Upper lobe of right lung (tissue), 1 donor: ENCODE data around the gene MELTF. TPM values are rescaled to one million over a fixed set of nuclear protein-coding genes. Genes with fewer than 3 reads are reported as not detected.
A peak's percentile ranks its signal among the peaks of the same experiment; 100 is the strongest.

Source experiments
- ATAC-seq: fragments of 200-7000 bp; cut with Tn5 transposase; one replicate; pipeline ENCODE4 v1.9.1; 2020; ENCODE audit warnings: mild to moderate bottlenecking, moderate library complexity
- DNase-seq: peaks from one replicate; pipeline ENCODE4 v3.0.0-alpha.2; 2020
- H3K27ac ChIP-seq: fragments of 200-600 bp; one replicate; pipeline ENCODE4 v1.8.0; 2022
- H3K27me3 ChIP-seq: fragments of 200-600 bp; one replicate; pipeline ENCODE4 v1.8.0; 2022; ENCODE audit warnings: mild to moderate bottlenecking
- H3K36me3 ChIP-seq: fragments of 200-600 bp; one replicate; pipeline ENCODE4 v1.8.0; 2022
- H3K4me1 ChIP-seq: fragments of 200-600 bp; one replicate; pipeline ENCODE4 v1.8.0; 2022
- H3K4me3 ChIP-seq: fragments of 200-600 bp; one replicate; pipeline ENCODE4 v1.8.0; 2022; ENCODE audit warnings: mild to moderate bottlenecking
- H3K9me3 ChIP-seq: fragments of 200-600 bp; one replicate; pipeline ENCODE4 v1.8.0; 2022
- intact Hi-C: fragments of 100-400 bp; cut with DNase I; formaldehyde crosslinking; loops from one replicate; pipeline ENCODE4 v1.11.0; 2022
- total RNA-seq: library from RNA; stranded (reverse); fragmentation: NEBNext Ultra II Directional; extraction: Animal tissue kit (Norgen Biotek cat#: 25700); gene quantifications from one replicate; pipeline ENCODE4 v1.2.1, GENCODE V29; 2021
- TF ChIP-seq, protein P1 (sequence below): fragments of 200-600 bp; IDR thresholded peaks from one replicate; pipeline ENCODE4 v1.8.0; 2022; ENCODE audit warnings: antibody characterized with exemption
- donor health status: DM: no; HTN: yes; CAD: no; lungs with severe emphysema.

The MELTF gene
- total RNA-seq, 1 donor from 2014 or later: 2.3 TPM

DNA sequence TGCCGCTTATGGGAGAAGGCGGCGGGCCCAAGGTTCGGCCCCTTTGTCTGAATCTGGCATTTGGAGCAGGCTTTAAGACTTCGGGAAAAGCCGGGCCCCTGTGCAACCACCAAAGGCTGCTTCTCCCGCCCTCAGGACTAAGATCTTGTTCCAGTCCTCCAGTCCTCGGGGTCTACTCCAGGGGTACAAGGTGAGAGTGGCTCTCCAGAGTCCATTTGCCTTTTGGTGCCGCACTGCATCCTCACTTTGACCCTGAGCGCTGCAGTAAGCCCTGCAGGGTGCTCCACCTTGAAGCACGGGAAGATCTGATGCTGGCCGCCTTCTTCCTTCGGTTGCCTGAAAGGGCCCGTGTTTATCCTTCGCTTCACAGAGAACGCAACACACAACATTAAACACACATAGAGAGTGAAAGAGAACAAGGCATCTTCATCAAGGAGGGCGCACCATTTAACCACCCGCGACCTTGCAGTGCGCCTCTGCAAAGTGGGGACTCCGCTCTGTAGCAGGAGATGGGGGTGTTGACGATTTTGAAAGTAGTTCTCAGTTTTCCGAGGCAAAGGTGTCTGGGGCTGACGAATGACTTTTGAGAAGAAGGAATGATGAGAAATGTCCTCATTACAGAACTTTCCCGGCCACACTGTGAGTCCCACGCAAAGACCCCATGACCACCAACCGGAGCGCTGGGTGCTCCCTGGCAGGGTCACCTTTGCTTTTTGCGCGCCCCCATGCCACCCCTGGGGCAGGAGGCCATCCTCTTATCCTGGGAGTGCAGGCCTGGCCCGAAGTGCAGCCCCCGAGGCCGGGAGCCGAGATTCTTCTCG, 62.0 kb downstream of the MELTF start:
- peak overlapping the region; percentile 92 for H3K4me3 ChIP-seq
- no peaks in the 10 kb centered on the region for H3K27me3 ChIP-seq
- TF ChIP-seq, protein P1, sequence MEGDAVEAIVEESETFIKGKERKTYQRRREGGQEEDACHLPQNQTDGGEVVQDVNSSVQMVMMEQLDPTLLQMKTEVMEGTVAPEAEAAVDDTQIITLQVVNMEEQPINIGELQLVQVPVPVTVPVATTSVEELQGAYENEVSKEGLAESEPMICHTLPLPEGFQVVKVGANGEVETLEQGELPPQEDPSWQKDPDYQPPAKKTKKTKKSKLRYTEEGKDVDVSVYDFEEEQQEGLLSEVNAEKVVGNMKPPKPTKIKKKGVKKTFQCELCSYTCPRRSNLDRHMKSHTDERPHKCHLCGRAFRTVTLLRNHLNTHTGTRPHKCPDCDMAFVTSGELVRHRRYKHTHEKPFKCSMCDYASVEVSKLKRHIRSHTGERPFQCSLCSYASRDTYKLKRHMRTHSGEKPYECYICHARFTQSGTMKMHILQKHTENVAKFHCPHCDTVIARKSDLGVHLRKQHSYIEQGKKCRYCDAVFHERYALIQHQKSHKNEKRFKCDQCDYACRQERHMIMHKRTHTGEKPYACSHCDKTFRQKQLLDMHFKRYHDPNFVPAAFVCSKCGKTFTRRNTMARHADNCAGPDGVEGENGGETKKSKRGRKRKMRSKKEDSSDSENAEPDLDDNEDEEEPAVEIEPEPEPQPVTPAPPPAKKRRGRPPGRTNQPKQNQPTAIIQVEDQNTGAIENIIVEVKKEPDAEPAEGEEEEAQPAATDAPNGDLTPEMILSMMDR: no peak
- H3K4me1 ChIP-seq: peaks cover 13% of the 10 kb centered on the region
- H3K36me3 ChIP-seq: no peaks in the 10 kb centered on the region
- no peak overlapping the region for H3K27ac ChIP-seq
- DNase-seq (no peak), ATAC-seq (no peak)
- intact Hi-C loops: no loop called here
- H3K9me3 ChIP-seq: no peaks in the 10 kb centered on the region

DNA sequence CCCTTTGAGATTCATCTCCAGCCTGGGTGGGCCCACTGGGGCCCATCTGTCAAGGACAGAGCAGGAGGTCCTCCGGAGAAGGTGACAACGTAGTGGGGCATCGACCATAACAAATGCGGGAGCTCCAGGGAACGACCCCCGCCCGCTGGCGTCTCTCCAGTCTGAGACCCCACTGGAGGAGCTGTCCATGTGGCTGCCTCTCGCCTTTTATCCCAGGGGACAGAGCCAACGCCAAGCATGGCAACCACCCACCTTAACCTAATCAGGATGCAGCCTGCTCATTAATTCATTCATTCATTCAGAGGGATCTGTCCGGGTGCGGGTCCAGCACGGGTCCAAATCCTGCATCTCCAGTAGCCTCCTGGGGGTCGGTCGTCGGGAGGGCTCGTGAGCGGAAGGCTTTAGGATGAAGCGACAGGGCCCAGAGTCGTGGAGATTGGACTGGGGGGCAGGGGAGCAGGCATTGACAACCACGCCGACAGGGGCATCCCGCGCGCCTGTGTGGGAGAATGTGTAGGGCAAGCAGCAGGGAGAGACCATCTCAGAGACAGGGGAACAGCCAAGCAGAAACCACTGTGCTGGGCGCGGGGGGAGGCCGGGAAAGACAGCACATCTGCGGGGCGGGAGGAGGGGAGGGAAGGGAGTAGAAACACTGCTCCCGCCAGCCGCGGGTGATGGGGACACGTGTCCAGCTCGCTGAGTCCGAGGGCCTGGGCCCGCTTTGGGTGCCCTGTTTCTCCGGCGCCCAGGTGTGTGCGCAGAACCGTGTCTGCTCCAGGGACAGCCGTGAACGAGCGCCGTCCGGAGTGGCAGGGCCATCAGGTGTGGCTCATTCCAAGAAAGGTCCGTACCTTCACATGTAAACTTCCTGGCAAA, 62.9 kb downstream of the MELTF start:
- intact Hi-C loops: no loop called here
- ATAC-seq (no peak), DNase-seq (no peak)
- TF ChIP-seq, protein P1: no peak
- Histone ChIP-seq H3K4me3 (no peak overlapping the region), H3K9me3 (no peaks in the 10 kb centered on the region), H3K27me3 (no peaks in the 10 kb centered on the region), H3K36me3 (no peaks in the 10 kb centered on the region), H3K27ac (no peak overlapping the region), H3K4me1 (peaks cover 13% of the 10 kb centered on the region)

DNA sequence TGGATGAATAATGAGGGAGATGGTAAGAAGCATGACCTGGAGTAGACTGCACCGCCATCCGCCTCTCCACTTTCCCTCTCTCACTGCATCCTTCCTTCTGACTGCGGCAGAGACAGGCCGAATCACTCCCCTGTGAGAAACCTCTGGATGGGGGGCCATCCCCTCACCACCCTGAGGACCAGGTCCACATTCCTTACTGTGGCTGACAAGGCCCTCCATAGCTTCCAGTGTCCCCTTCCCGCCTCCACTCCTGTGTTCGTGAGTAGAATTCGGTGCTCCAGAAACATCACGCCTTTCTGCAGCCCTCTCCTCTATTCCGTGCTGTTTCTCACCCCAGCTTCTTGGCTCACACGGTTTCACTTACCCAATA, 63.8 kb downstream of the MELTF start:
- no peak overlapping the region for H3K4me3 ChIP-seq
- TF ChIP-seq, protein P1: no peak
- no peaks in the 10 kb centered on the region for H3K9me3 ChIP-seq
- DNase-seq: no peak
- ATAC-seq: no peak
- intact Hi-C loops: no loop called here
- H3K4me1 ChIP-seq: peaks cover 13% of the 10 kb centered on the region
- no peaks in the 10 kb centered on the region for H3K36me3 ChIP-seq
- no peak overlapping the region for H3K27ac ChIP-seq
- H3K27me3 ChIP-seq: no peaks in the 10 kb centered on the region

DNA sequence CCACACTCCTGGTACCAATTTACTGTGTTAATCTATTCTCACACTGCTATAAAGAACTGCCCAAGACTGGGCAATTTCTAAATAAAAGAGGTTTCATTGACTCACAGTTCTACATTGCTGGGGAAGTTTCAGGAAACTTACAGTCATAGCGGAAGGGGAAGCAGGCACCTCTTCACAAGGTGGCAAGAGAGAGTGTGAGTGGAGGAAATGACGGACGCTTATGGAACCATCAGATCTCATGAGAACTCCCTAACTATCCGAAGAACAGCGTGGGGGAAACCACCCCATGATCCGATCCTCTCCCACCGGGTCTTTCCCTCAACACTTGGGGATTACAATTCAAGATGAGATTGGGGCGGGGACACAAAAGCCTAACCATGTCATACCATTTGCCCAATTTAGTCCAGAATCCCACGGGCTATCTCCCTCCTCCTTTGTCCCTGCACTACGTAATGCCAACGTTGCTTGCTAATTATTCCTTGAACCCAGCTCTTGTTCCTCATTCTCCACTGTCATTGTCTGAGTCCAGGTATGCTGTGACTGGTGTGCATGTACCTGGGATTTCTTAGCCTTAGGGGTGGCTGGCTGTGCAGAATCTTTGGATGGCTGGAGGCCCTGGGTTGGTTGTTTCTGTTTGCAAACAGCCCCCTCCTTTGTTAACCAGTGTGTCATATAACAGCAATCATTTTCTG, 64.4 kb downstream of the MELTF start:
- intact Hi-C loops: no loop called here
- TF ChIP-seq, protein P1: no peak
- H3K27ac ChIP-seq: no peak overlapping the region

DNA sequence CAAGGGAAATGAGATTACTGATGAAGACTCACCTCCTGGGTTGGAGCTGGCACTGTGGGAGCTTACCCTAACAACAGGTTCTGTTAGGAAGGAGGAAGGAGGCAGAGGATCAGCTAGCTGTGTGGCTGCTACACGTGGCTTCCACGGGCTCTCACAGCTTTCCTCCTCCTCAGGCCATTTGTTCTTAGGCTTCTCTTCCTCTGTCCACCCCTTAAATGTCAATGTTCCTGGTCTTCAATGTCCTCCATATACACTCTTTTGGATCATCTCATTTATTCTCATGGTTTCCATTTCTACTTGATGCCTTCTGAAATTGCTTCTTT, 66.0 kb downstream of the MELTF start:
- no peaks in the 10 kb centered on the region for H3K9me3 ChIP-seq
- no peak overlapping the region for H3K4me3 ChIP-seq
- no peak for ATAC-seq
- TF ChIP-seq, protein P1: no peak
- H3K4me1 ChIP-seq: peaks cover 13% of the 10 kb centered on the region
- DNase-seq: no peak
- no peak overlapping the region for H3K27ac ChIP-seq
- intact Hi-C loops: no loop called here
- no peaks in the 10 kb centered on the region for H3K36me3 ChIP-seq
- no peaks in the 10 kb centered on the region for H3K27me3 ChIP-seq

More for the DNA sequence above, 64.4 kb downstream of the MELTF start:
- H3K36me3 ChIP-seq: no peaks in the 10 kb centered on the region
- no peak for ATAC-seq
- DNase-seq: no peak
- H3K4me1 ChIP-seq: peaks cover 13% of the 10 kb centered on the region
- H3K4me3 ChIP-seq: no peak overlapping the region
- H3K27me3 ChIP-seq: no peaks in the 10 kb centered on the region
- no peaks in the 10 kb centered on the region for H3K9me3 ChIP-seq
